GM10248 (cell line): ENCODE results near the gene EWSR1.
A peak's percentile ranks its signal among the peaks of the same experiment; 100 is the strongest.

Source experiments
- CTCF ChIA-PET: fragments of 300-600 bp; sonication (Branson Sonifier 250); formaldehyde crosslinking; extraction: SDS; loops from one replicate; lab custom pipeline; 2021; ENCODE audit warnings: antibody characterized with exemption; lab: Yijun Ruan, JAX
- POLR2A ChIA-PET: fragments of 350-650 bp; sonication (Branson Sonifier 250); formaldehyde crosslinking; extraction: SDS; loops from one replicate; lab custom pipeline; 2020; ENCODE audit warnings: antibody characterized with exemption; lab: Yijun Ruan, JAX
- DNase-seq: peaks from one replicate; pipeline ENCODE4 v3.0.0; 2012; ENCODE audit errors: extremely low spot score
- CTCF ChIP-seq: IDR thresholded peaks from 2 replicates; pipeline ENCODE4 v1.5.1; 2012; ENCODE audit warnings: mild to moderate bottlenecking, low read depth; ENCODE audit errors: extremely low read depth, missing control alignments, control extremely low read depth

The EWSR1 gene

GRCh38 chr22:29311464-29312217 is 43.6 kb downstream of the EWSR1 start:
- CTCF ChIA-PET = interaction anchor here (1.1 to 1.4 kb wide), 2 partner anchors 10 to 67 kb away, joined by 3 to 5 read pairs; no protein-coding TSS in a partner anchor
- DNase-seq = peak; percentile 16
- TF ChIP-seq CTCF = no peak
- POLR2A ChIA-PET = no interaction called here

GRCh38 chr22:29312218-29313125 is 44.4 kb downstream of the EWSR1 start:
- POLR2A ChIA-PET = no interaction called here
- no peak for TF ChIP-seq CTCF
- no peak for DNase-seq
- CTCF ChIA-PET = interaction anchor here (0.7 to 2.3 kb wide), 7 partner anchors 9 to 69 kb away, joined by 3 to 10 read pairs (median 4); no protein-coding TSS in a partner anchor

GRCh38 chr22:29313126-29313575 is 45.1 kb downstream of the EWSR1 start:
- TF ChIP-seq CTCF = peak; percentile 53
- no peak for DNase-seq
- POLR2A ChIA-PET = no interaction called here
- CTCF ChIA-PET = interaction anchor here (0.7 to 2.3 kb wide), 8 partner anchors 8 to 68 kb away, joined by 3 to 10 read pairs (median 4); no protein-coding TSS in a partner anchor

DNA sequence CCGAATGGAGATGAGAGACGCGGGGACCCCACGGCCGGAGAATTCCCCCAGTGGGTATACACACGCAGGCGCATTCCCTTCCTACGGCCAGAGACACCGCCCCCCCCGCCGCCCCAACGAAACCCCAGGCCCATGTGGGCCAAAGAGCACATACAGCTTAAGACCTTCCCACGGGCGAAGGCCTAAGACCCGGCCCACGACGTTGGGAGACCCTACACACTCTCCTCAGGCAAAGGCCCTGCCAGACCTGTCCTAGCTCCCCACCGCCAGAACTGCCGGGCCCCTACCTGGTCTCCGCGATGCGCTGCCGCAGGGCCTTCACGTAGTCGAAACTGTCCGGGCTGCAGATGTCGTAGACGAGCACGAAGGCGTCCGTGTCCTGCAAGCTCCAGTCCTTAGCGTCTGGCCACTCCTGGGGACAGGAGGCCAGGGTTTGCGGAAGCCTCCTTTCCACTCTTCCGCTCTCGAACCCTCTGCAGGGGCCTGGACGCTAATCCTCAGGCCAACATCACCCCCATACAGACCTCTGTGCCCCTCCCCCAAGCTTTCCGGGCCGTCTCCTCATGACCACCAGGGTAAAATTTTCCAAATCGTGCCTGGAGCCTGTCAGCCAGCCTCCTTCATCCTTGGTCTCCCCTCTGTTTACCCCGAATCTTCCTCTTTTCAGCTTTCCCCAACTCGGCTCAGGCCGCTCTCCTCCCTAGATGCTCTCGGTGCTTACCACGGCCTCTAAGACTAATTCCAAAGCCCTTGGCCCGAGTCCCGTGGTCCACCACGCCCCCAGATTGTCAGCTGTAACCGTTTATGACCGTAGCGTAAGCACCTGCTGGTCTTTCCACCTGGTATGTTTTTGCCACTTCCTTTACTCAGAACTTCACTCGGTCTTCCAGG is 45.8 kb downstream of the EWSR1 start:
- DNase-seq = no peak
- CTCF ChIA-PET = interaction anchor here (0.9 to 2.3 kb wide), 4 partner anchors 10 to 68 kb away, joined by 3 to 10 read pairs (median 4); no protein-coding TSS in a partner anchor
- no peak for TF ChIP-seq CTCF
- POLR2A ChIA-PET = no interaction called here

- no peak for DNase-seq
- POLR2A ChIA-PET = no interaction called here
- no peak for TF ChIP-seq CTCF
- CTCF ChIA-PET = interaction anchor here (2.3 kb wide), 1 partner anchor 11 kb away, joined by 10 read pairs; no protein-coding TSS in a partner anchor
These were observed 46.6 kb downstream of the EWSR1 start for GRCh38 chr22:29314537-29315285.
